Tongue (tissue), 2 donors: Measurements from ENCODE around the gene LYZL1. TPM values are rescaled to one million over a fixed set of nuclear protein-coding genes. Genes with fewer than 3 reads are reported as not detected.
"Not testable (repeated sequence)": the region's sequence is repeated elsewhere in the genome, so short reads cannot be mapped to it uniquely, and the experiment has no call there.

Experiments used
- DNase-seq: peaks from one replicate; pipeline ENCODE4 v3.0.0-alpha.2; 2015
- total RNA-seq: library from RNA; depleted of rRNA; stranded (reverse); fragments of >200 nt; gene quantifications from one replicate; pipeline ENCODE4 v1.2.3, GENCODE V29; 2014

LYZL1 gene
- total RNA-seq, 1 donor from 2014 or later, result not detected

DNA sequence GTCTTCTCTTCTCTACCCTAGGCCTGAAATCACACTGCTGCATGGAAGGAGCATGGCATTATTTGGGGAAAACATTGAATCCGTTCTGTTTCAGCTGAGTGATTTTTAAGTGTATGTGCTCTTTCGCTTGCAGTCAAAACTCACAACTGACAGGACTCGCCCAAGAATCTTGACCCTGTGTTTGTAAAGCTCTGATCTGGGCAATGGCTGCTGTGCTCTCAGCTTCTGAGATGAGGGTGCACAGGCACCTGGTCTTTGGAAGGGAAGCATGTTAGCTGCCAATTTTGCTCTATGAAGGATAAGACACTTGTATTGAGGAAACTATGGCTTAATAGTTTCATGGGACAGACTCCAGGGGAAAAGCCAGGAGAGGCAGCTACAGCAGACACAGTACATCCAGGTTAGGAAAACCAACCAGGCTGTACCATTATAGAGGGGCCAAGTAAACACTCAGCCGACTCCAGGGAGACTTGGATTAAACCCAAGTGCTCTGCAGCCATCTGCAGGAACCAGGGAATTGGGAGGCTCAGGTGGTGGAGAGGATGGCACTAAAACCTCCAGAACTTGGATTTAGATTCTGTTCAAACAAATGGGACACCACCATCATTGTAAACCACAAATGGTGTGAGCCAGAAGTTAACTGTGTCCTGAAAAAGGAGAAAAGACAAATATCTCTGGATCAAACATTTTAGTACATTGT lies 43.3 kb downstream of the LYZL1 start:
- DNase-seq, result no peak

DNA sequence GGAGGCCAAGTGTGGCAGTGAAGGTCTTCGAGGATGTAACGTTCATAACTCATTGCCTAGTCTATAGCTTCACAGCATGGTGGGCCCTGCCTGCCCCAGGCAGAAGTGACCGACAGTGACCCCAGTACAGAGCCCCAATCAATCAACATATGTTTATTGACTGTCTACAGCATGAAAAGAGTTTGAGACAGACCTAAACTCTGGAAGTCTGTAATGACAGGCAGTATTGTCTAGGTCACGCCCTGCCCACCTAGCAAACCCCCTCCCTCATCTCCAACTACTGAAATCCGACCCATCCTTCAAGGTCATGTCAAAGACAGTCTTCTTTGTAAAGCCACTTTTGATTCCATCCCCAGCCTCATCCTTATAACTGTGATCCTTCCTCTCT lies 43.9 kb downstream of the LYZL1 start:
- no peak for DNase-seq

- DNase-seq, result not testable (repeated sequence)
Measured at GRCh38 chr10:29337526-29337925, 48.7 kb downstream of the LYZL1 start.

- DNase-seq, result peak; percentile 31
Measured at GRCh38 chr10:29343607-29344038, 54.8 kb downstream of the LYZL1 start.

DNA sequence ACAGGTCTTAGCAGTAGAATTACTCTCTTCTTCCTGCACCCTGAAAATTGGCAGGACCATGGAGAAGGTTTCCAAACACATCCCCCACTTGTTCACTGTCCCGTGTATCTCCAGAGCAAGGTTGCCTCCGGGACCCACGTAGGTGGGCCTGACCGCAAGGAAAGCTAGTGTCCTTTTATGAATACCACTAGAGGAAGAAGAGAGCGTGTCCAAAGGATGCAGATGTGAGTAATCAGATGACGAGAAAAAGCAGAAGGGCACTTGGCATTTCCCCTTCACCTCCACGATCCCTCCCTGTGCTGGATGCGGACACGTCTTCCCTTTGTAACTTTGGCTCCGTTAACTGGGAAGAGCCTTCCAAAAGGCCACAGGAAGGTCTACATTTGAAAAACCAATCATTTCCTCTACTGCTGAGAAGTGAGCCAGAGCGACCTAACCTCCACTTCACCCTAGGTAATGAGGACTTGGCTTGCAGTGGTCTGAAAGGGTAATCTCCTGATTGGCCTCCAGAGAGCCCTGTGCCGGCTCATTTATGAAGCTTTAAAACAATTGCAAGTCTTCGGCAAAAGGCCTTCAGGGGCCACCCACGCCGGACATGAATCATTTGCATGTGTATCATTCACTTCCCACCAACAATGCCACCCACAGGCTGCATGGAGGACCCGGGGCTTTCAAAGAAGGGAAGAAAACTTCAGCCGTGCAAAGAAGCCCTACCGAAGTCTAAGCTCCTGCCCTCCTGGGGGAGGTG lies 55.4 kb downstream of the LYZL1 start:
- peak; percentile 68 for DNase-seq

- no peak for DNase-seq
Measured at GRCh38 chr10:29345144-29345909, 56.5 kb downstream of the LYZL1 start.

GRCh38 chr10:29345910-29346209 lies 57.0 kb downstream of the LYZL1 start:
- no peak for DNase-seq

DNA sequence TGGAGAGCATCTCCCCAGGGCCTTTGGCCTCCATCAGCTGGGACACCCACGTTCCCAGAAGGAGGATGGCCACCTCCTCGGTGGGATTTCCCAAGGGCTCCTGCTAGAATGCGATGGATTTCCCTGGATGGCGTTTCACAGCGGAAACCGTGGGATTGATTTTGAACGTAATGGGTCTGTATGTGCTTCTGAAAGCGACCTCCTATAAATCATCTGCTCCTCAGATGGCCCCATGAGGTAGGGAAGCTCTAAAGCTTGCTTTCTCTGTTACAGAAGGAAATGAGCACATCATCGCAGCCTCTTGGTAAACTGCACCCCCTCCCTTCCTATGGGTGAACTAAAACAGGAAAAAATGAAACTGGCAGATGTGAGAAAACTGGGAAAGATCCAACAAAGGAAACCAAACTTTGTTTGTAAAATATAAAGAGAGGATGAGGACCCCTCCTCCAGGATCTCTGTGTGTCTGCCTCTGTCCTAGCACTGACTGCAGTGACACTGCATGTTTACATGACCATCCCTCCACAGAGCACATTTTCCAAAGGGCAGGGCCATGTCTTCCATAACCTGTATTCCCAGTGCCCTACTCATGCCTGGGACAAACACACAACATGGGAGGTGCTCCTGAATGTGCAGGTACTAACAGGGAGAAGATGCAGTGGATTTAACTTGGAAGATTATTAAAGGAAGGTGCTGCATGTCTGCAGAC lies 57.6 kb downstream of the LYZL1 start:
- DNase-seq, result no peak

DNA sequence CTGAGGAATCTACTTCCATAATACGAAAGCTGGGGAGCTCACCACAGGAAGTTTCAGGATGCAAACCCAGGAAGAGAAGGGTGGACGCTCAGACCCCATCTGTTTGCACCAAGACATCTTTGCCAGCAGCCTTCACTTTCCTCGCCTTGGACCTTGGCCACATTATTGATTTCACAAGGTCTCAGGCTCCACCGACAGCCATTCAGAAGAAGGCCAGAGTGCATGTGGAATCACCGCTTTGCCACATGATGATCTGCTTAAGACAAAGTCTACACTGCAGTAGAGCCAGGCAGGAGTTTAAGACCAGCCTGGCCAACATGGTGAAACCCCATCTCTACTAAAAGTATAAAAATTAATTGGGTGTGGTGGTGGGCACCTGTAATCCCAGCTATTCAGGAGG lies 60.0 kb downstream of the LYZL1 start:
- no peak for DNase-seq

- DNase-seq, result no peak
Measured at GRCh38 chr10:29353305-29353704, 64.4 kb downstream of the LYZL1 start.

- DNase-seq, result no peak
Measured at GRCh38 chr10:29353887-29354561, 65.2 kb downstream of the LYZL1 start.

GRCh38 chr10:29355411-29355991 lies 66.6 kb downstream of the LYZL1 start:
- DNase-seq, result no peak

GRCh38 chr10:29356931-29357330 lies 68.1 kb downstream of the LYZL1 start:
- no peak for DNase-seq

DNA sequence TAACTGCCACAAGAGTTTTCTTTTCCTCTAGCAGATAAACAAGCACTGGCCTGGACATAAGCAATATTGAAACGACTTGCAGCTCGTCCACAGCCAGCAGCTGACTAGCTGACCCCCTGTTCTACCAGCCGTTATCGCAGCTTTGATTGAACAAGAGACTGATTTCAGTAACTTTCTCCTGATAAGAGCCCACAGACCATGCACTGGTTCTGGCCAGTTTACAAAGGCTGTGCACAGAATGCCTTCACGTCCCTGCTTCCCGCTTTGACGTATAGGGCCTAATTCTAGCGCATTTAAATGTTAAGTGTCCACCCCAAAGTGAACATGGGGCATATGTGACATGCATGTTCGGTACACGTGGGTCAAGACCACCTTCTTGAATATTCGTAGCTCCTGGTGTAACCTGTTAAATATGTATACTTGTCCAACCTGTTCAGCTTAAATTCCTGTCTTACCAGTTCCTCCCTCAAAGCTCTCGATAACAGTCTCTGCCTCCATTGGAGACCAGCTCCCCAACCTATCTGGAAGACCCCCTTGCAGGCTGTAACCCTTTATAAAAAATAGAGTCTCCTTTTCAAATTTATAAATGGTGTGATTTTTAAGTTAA lies 69.2 kb downstream of the LYZL1 start:
- no peak for DNase-seq

- not testable (repeated sequence) for DNase-seq
Measured at GRCh38 chr10:29360215-29360853, 71.5 kb downstream of the LYZL1 start.
